ENCODE results near the gene ATRAID.
A peak's percentile ranks its signal among the peaks of the same experiment; 100 is the strongest.

Gene ATRAID

GRCh38 chr2:27250652-27251379 is 39.0 kb downstream of the ATRAID start:
- DNase-seq (ENCODE audit: low read depth), result no peak

GRCh38 chr2:27251766-27252165 is 39.9 kb downstream of the ATRAID start:
- DNase-seq (ENCODE audit: low read depth), result no peak

DNA sequence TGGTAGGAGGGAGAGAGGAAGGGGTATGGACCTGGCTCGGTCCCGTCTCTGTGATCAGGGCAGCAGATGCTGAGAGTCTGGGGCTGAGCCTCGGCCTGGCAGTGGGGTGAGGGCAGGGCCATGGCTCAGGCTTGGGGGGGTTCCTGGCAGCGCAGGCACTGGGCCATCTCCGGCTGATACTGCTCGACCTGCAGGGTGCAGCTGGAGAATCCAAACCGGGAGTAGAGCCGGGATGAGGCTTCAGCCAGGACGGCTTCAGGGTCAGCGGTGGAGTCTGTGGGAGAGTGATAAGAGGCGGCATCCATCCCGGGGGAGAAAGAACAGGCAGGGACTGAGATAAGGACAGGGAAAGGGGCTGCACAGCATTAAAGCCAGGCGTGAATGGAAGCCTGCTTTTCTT is 43.3 kb downstream of the ATRAID start:
- no peak for DNase-seq (ENCODE audit: low read depth)

DNA sequence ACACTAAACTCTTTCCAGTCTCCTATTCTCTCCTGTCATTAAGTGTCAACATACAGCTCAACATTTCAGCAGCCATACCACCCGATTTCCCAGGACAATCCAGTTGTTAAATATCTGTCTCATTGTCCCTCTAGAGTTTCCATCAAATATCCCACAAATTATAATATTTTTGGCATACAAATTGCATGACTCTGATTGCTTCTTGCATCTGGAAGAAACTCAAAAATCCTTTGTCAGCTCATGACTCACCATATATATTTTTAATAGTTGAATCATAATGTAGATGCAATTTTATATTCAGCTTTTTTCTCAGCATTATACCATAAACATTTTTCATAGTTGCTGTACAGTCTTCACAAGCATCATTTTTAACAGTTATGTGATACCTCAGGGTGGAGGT is 43.8 kb downstream of the ATRAID start:
- peak; percentile 64 for DNase-seq (ENCODE audit: low read depth)

GRCh38 chr2:27256855-27257454 is 45.1 kb downstream of the ATRAID start:
- no peak for DNase-seq (ENCODE audit: low read depth)

- DNase-seq (ENCODE audit: low read depth), result no peak
Measured at GRCh38 chr2:27258051-27258450, 46.2 kb downstream of the ATRAID start.

GRCh38 chr2:27261241-27261925 is 49.5 kb downstream of the ATRAID start:
- no peak for DNase-seq (ENCODE audit: low read depth)

DNA sequence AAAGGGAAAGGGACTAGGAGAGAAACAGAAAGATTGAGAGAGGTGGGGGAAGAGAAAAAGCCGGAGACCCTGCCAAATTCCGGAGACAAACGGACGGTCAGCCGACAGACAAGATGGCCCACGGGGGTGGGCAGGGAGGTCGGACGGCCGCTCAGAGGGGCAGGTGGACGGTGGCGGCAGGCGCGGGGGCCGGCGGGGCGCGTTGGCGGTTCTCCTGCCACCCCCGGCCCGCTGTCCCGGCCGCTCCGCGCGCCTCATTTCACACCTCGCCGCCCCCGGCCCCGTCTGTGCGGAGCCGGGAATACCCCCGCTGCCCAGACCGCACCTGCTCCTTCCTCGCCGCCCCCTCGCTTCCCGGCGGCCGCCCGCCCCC is 50.1 kb downstream of the ATRAID start:
- no peak for DNase-seq (ENCODE audit: low read depth)

- no peak for DNase-seq (ENCODE audit: low read depth)
Measured at GRCh38 chr2:27262379-27263286, 50.8 kb downstream of the ATRAID start, which contains the start of gene SLC30A3. TSS of gene SLC30A3 (minus strand) at chr2:27263047. CDS start at chr2:27262906, 141 bp downstream.

DNA sequence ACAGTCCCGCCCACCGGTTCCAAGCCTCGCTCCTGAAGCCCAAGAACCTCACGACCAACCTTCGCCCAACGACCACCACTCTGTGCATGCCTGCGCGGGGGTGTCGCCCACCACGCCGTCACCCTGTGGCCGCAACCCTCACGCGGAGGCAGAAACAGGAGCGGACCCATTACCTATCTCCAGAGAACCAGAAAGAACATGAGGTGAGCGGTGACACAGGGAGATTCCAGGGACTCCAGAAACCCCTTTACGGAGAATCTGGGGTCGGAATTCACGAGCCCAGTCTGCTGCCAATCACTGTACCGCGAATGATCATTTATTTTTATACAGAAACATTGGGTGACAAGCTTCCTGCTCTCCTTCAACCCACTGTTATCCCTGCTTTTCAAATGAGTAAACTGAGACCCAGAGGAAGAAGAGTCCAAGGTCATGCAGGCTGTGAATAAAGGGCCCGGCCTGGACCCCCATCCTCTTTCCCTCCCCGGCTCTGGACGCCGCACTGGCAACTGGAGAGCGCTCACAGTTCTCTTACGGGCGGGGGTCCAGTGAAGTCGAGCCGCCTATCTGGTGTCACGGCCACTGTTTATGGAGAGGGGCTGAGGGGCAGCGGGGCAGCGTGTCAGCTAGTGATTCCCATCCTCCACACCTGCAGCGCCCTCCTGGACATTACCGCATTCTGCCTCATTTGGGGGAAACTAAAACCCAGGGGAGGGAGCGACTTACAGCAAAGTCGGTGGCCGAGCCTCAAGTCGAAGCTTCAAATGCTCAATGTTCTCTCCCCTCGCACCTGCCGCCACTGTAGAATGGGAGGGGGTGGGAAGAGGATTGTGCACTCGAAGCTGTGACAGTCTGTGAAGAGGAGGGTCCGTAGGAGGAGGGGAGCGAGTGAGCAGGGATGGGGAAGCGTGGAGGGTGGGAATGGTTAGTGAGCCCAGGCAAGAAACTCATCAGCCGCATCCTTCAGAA is 51.7 kb downstream of the ATRAID start:
- DNase-seq (ENCODE audit: low read depth), result no peak

- DNase-seq (ENCODE audit: low read depth), result no peak
Measured at GRCh38 chr2:27264253-27264752, 52.5 kb downstream of the ATRAID start.

DNA sequence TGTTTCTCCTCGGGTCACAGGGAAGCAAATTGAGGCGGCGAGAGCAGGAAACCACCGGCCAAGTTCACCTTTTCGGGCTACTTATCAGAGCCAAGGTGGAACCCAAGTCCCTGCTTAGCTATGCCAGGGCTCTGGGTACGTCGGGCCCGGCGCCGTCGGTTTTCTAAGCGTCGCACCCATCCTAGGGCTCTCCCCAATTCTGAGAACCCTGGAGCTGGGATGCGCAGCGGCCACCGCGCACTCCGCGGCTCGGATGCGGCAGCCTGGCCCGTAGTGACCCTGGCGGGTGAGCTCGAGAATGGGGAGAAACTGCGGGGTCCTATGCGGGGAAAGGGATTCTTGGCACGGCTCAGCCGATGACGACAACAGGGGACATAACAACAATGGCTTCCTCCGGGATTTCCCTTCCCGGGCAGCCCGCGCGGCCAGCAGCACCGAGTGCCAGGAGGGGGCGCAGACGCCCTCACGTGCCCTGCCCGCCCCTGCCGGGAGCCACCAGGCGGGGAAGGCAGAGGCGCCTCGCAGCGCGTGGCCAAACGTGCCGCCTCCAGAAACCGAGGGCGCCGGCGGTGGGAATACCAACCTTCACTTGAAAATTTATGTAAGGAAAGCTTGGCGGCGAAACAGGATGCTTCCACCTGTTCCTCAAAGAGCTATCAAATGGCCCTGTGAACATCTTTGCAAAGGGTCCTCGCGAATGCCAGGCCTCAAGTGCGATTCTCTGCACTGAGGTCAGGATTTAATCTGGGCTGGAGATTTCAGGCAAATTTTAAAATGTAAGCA is 53.1 kb downstream of the ATRAID start:
- peak; percentile 31 for DNase-seq (ENCODE audit: low read depth)

- DNase-seq (ENCODE audit: low read depth), result no peak
Measured at GRCh38 chr2:27265536-27265870, 53.7 kb downstream of the ATRAID start.

Measured in fibroblast of gingiva (primary cell).